Natural killer cell (primary cell): ENCODE measurements around the gene ADAM10. TPM values are rescaled to one million over a fixed set of nuclear protein-coding genes. Genes with fewer than 3 reads are reported as not detected.

Source experiments
- ATAC-seq, 3 donors: fragments of 150-1000 bp in 2 of 3; fragments of 200-7000 bp in 1 of 3; cut with Tn5 transposase; 1 replicate in 1 of 3; 2 replicates in 2 of 3; pipeline ENCODE4 v1.10.0; 2021; ENCODE audit warnings: mild to moderate bottlenecking in 2 of 3, moderate library complexity in 2 of 3
- DNase-seq, 2 donors: peaks; one replicate each; pipeline versions ENCODE4 v3.0.0 to v3.0.0-alpha.2; 2013 to 2021; ENCODE audit warnings: mixed read lengths in 1 of 2
- H3K27ac ChIP-seq: one replicate; pipeline ENCODE4 v1.5.1; 2013; ENCODE audit warnings: mild to moderate bottlenecking, low read length
- H3K27me3 ChIP-seq: one replicate; pipeline ENCODE4 v1.6.1; 2013; ENCODE audit warnings: low read length; ENCODE audit not compliant: control insufficient read depth, insufficient read depth
- H3K36me3 ChIP-seq: one replicate; pipeline ENCODE4 v1.6.1; 2013; ENCODE audit warnings: low read length; ENCODE audit not compliant: control insufficient read depth, insufficient read depth
- H3K4me1 ChIP-seq: one replicate; pipeline ENCODE4 v1.6.1; 2013; ENCODE audit warnings: low read length; ENCODE audit not compliant: control insufficient read depth, insufficient read depth
- H3K4me3 ChIP-seq: one replicate; pipeline ENCODE4 v1.5.1; 2013; ENCODE audit warnings: low read length
- H3K9me3 ChIP-seq: one replicate; pipeline ENCODE4 v1.6.1; 2013; ENCODE audit warnings: low read length; ENCODE audit not compliant: control insufficient read depth, insufficient read depth
- H3K27ac Mint-ChIP-seq, 2 donors: one replicate each; pipeline ENCODE4 v1.8.0; 2022; ENCODE audit warnings: mild to moderate bottlenecking in 2 of 2, mixed read lengths in 2 of 2, moderate library complexity in 1 of 2
- H3K27me3 Mint-ChIP-seq, 2 donors: one replicate each; pipeline ENCODE4 v1.8.0; 2022; ENCODE audit warnings: low read depth in 2 of 2, mixed read lengths in 2 of 2
- H3K36me3 Mint-ChIP-seq: one replicate; pipeline ENCODE4 v1.8.0; 2022; ENCODE audit warnings: mixed read lengths
- H3K4me1 Mint-ChIP-seq, 2 donors: one replicate each; pipeline ENCODE4 v1.8.0; 2022; ENCODE audit warnings: mixed read lengths in 2 of 2
- H3K4me3 Mint-ChIP-seq: one replicate; pipeline ENCODE4 v1.8.0; 2022; ENCODE audit warnings: mild to moderate bottlenecking, moderate library complexity, mixed read lengths
- H3K9me3 Mint-ChIP-seq, 2 donors: one replicate each; pipeline ENCODE4 v1.8.0; 2022; ENCODE audit warnings: mixed read lengths in 2 of 2
- WGBS: methylation state at CpG from one replicate; pipeline ENCODE4 v1.1.7; 2013; ENCODE audit warnings: missing lambda C conversion rate; ENCODE audit not compliant: insufficient coverage; 5-methylcytosine and 5-hydroxymethylcytosine counted together
- intact Hi-C: fragments of 100-400 bp; cut with micrococcal nuclease; formaldehyde crosslinking; loops from one replicate; pipeline ENCODE4 v1.14.2; 2022
- total RNA-seq, 4 donors: library from RNA; stranded (reverse); fragments of 120-200 nt in 1 of 4; gene quantifications; one replicate each; pipeline versions ENCODE4 v1.2.3 to v1.2.4, GENCODE V29; 2013 to 2022
- TF ChIP-seq, protein P1 (sequence below): fragments of 200-600 bp; IDR thresholded peaks from one replicate; pipeline ENCODE4 v1.8.0; 2022; ENCODE audit warnings: antibody characterized with exemption

The ADAM10 gene
- total RNA-seq, 3 donors from 2014 or later (not counting 1 experiment from before 2014, with no cell fraction given): 223 to 297 (median 259) TPM

- intact Hi-C loops: loop anchor here (2.0 kb wide), 1 partner anchor 58 kb away; the partner anchor contains the start of gene ADAM10
- no peaks in the 10 kb centered on the region for H3K27me3 Mint-ChIP-seq
- peak in 1 of 2 donors; percentile 10 for DNase-seq
These were observed 58.8 kb downstream of the ADAM10 start for GRCh38 chr15:58690703-58691102.

DNA sequence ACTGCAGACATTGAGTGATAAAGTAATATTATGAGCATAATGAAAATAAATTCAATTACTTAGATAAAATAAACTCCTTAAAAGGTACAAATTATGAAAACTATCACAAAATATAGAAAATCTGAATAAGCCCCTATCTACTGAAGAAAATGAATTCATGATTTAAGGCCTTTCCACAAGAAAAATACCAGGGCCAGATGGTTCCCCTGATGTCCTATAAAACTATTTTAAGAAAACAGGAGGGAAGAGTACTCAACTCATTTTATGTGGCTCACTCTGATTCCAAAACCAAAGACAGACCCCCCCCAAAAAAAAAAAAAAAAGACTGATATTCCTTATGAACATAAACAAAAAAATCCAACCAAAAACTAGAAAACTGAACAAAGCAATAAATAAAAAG lies 59.9 kb downstream of the ADAM10 start:
- no peaks in the 10 kb centered on the region for H3K27me3 Mint-ChIP-seq
- Histone ChIP-seq H3K27ac (no peak overlapping the region), H3K9me3 (no peaks in the 10 kb centered on the region), H3K27me3 (no peaks in the 10 kb centered on the region), H3K4me1 (peaks cover 9% of the 10 kb centered on the region), H3K36me3 (no peaks in the 10 kb centered on the region), H3K4me3 (no peak overlapping the region)
- intact Hi-C loops: loop anchor here (2.0 kb wide), 1 partner anchor 59 kb away; the partner anchor contains the start of gene ADAM10
- no peaks in the 10 kb centered on the region for H3K9me3 Mint-ChIP-seq
- TF ChIP-seq, protein P1, sequence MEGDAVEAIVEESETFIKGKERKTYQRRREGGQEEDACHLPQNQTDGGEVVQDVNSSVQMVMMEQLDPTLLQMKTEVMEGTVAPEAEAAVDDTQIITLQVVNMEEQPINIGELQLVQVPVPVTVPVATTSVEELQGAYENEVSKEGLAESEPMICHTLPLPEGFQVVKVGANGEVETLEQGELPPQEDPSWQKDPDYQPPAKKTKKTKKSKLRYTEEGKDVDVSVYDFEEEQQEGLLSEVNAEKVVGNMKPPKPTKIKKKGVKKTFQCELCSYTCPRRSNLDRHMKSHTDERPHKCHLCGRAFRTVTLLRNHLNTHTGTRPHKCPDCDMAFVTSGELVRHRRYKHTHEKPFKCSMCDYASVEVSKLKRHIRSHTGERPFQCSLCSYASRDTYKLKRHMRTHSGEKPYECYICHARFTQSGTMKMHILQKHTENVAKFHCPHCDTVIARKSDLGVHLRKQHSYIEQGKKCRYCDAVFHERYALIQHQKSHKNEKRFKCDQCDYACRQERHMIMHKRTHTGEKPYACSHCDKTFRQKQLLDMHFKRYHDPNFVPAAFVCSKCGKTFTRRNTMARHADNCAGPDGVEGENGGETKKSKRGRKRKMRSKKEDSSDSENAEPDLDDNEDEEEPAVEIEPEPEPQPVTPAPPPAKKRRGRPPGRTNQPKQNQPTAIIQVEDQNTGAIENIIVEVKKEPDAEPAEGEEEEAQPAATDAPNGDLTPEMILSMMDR: no peak
- peaks cover 60 to 64% of the 10 kb centered on the region in 2 donors for H3K4me1 Mint-ChIP-seq
- H3K36me3 Mint-ChIP-seq: no peaks in the 10 kb centered on the region
- DNase-seq (no peak), ATAC-seq (no peak)
- H3K27ac Mint-ChIP-seq: peak overlapping the region; percentile 75
- no peak overlapping the region for H3K4me3 Mint-ChIP-seq

More at GRCh38 chr15:58690703-58691102, 58.8 kb downstream of the ADAM10 start:
- no peaks in the 10 kb centered on the region for H3K36me3 ChIP-seq
- peak in 2 of 3 donors; percentile 24 to 43 for ATAC-seq
- no peaks in the 10 kb centered on the region for H3K27me3 ChIP-seq
- WGBS: 50% methylated on average over 3 of the region's 3 CpGs
- H3K36me3 Mint-ChIP-seq: no peaks in the 10 kb centered on the region
- H3K4me3 Mint-ChIP-seq: no peak overlapping the region
- TF ChIP-seq, protein P1: no peak
- no peak overlapping the region for H3K4me3 ChIP-seq
- peak overlapping the region; percentile 75 for H3K27ac Mint-ChIP-seq
- H3K9me3 ChIP-seq: no peaks in the 10 kb centered on the region
- no peak overlapping the region for H3K27ac ChIP-seq
- peaks cover 9% of the 10 kb centered on the region for H3K4me1 ChIP-seq
- H3K9me3 Mint-ChIP-seq: no peaks in the 10 kb centered on the region
- H3K4me1 Mint-ChIP-seq: peaks cover 65 to 72% of the 10 kb centered on the region in 2 donors

GRCh38 chr15:58686286-58686685 lies 63.2 kb downstream of the ADAM10 start:
- H3K36me3 Mint-ChIP-seq: no peaks in the 10 kb centered on the region
- H3K27ac Mint-ChIP-seq: no peak overlapping the region
- Histone ChIP-seq H3K4me3 (no peak overlapping the region), H3K9me3 (no peaks in the 10 kb centered on the region), H3K27me3 (no peaks in the 10 kb centered on the region), H3K36me3 (no peaks in the 10 kb centered on the region), H3K27ac (no peak overlapping the region), H3K4me1 (peaks cover 9% of the 10 kb centered on the region)
- H3K27me3 Mint-ChIP-seq: no peaks in the 10 kb centered on the region
- DNase-seq: no peak
- H3K4me3 Mint-ChIP-seq: no peak overlapping the region
- ATAC-seq: no peak
- intact Hi-C loops: no loop called here
- TF ChIP-seq, protein P1: no peak
- no peaks in the 10 kb centered on the region for H3K9me3 Mint-ChIP-seq
- WGBS: 96% methylated on average over 8 of the region's 8 CpGs
- H3K4me1 Mint-ChIP-seq: peaks cover 59 to 61% of the 10 kb centered on the region in 2 donors

DNA sequence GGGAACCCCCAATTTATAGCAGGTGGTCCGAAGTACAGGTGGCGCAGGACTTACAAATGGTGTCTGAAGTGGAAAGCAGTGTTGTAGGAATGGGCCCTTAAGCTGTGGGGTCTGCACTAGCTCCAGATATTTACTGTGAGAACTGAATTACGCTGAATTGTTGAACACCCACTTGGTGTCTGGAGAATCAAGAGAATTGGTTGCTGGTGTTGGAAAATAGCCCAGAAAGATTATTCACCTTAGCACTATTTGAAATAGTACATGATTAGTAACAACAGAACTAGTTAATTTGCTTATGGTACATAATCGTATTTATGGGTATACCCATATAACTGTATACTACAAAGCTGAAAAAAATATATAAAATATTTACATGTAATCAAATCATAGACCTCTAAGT lies 64.8 kb downstream of the ADAM10 start:
- ATAC-seq (no peak), DNase-seq (no peak)
- H3K4me3 Mint-ChIP-seq: no peak overlapping the region
- H3K9me3 Mint-ChIP-seq: no peaks in the 10 kb centered on the region
- H3K36me3 ChIP-seq: no peaks in the 10 kb centered on the region
- peak overlapping the region in 1 of 2 donors; percentile 38 for H3K27ac Mint-ChIP-seq
- H3K4me1 Mint-ChIP-seq: peaks cover 52 to 55% of the 10 kb centered on the region in 2 donors
- H3K4me1 ChIP-seq: peaks cover 2% of the 10 kb centered on the region
- H3K27me3 Mint-ChIP-seq: no peaks in the 10 kb centered on the region
- H3K27me3 ChIP-seq: no peaks in the 10 kb centered on the region
- H3K4me3 ChIP-seq: no peak overlapping the region
- intact Hi-C loops: no loop called here
- no peaks in the 10 kb centered on the region for H3K36me3 Mint-ChIP-seq
- H3K27ac ChIP-seq: no peak overlapping the region
- H3K9me3 ChIP-seq: no peaks in the 10 kb centered on the region
- TF ChIP-seq, protein P1: no peak
- WGBS: 100% methylated on average over 3 of the region's 4 CpGs
